OCI-LY7 (cell line): Measurements from ENCODE around the gene RFESD. TPM values are rescaled to one million over a fixed set of nuclear protein-coding genes. Genes with fewer than 3 reads are reported as not detected.

Experiments used
- BruUV-seq: library from RNA; stranded (reverse); fragments of 400-500 nt; replicated peaks from 2 replicates; lab custom pipeline; 2021; lab: Mats Ljungman, UMichigan
- CTCF ChIA-PET: fragments of 300-600 bp; sonication (Branson Sonifier 250); formaldehyde crosslinking; loops from one replicate; lab custom pipeline; 2022; ENCODE audit warnings: antibody characterized with exemption; ENCODE audit not compliant: unreplicated experiment; lab: Charles Lee
- POLR2A ChIA-PET: fragments of 300-600 bp; sonication (Branson Sonifier 250); formaldehyde crosslinking; loops from one replicate; lab custom pipeline; 2022; ENCODE audit warnings: antibody characterized with exemption; lab: Charles Lee
- DNase-seq: peaks from one replicate; pipeline ENCODE4 v3.0.0-alpha.2; 2015; ENCODE audit warnings: low spot score
- H2AFZ ChIP-seq: fragments of 200-600 bp; sonication (generic), shearing (Covaris generic); 2 replicates; pipeline ENCODE4 v1.6.1; 2014; ENCODE audit warnings: mild to moderate bottlenecking, antibody characterized with exemption, low read length, moderate library complexity
- H3K27ac ChIP-seq: fragments of 200-600 bp; sonication (generic); 2 replicates; pipeline ENCODE4 v1.5.1; 2014; ENCODE audit warnings: mixed run types, low read depth, mild to moderate bottlenecking, moderate library complexity, low read length, inconsistent platforms; ENCODE audit not compliant: poor library complexity, severe bottlenecking
- H3K36me3 ChIP-seq: fragments of 200-600 bp; sonication (generic); 2 replicates; pipeline ENCODE4 v1.6.1; 2014; ENCODE audit warnings: mild to moderate bottlenecking, antibody characterized with exemption, low read length, moderate library complexity, mixed read lengths; ENCODE audit not compliant: insufficient read depth
- H3K4me1 ChIP-seq: fragments of 200-600 bp; sonication (generic); 2 replicates; pipeline ENCODE4 v1.5.1; 2014; ENCODE audit warnings: mild to moderate bottlenecking, low read length; ENCODE audit not compliant: insufficient read depth, poor library complexity, severe bottlenecking
- H3K4me2 ChIP-seq: fragments of 200-600 bp; sonication (generic); 2 replicates; pipeline ENCODE4 v1.6.1; 2014; ENCODE audit warnings: mild to moderate bottlenecking, low read length
- H3K4me3 ChIP-seq: fragments of 200-600 bp; sonication (generic); 2 replicates; pipeline ENCODE4 v1.5.1; 2014; ENCODE audit warnings: mild to moderate bottlenecking, low read depth, low read length; ENCODE audit not compliant: poor library complexity, severe bottlenecking
- H3K79me2 ChIP-seq: fragments of 200-600 bp; sonication (generic); 2 replicates; pipeline ENCODE4 v1.6.1; 2016; ENCODE audit warnings: low read depth, mild to moderate bottlenecking, low read length, moderate library complexity, mixed read lengths; ENCODE audit not compliant: insufficient read depth
- H3K9me2 ChIP-seq: fragments of 200-600 bp; sonication (generic); 2 replicates; pipeline ENCODE4 v1.6.1; 2016; ENCODE audit warnings: mild to moderate bottlenecking, low read length, mixed read lengths; ENCODE audit not compliant: insufficient read depth
- H3K9me3 ChIP-seq: fragments of 200-600 bp; sonication (generic); 2 replicates; pipeline ENCODE4 v1.6.1; 2014; ENCODE audit warnings: mild to moderate bottlenecking, mixed run types, low read length, mixed read lengths
- H4K20me1 ChIP-seq: fragments of 200-600 bp; sonication (generic); 2 replicates; pipeline ENCODE4 v1.6.1; 2014; ENCODE audit warnings: mild to moderate bottlenecking, antibody characterized with exemption, low read length, moderate library complexity, mixed read lengths; ENCODE audit not compliant: insufficient read depth
- EZH2phosphoT487 ChIP-seq: fragments of 200-600 bp; sonication (generic); IDR thresholded peaks from 2 replicates; pipeline ENCODE4 v1.6.1; 2018; ENCODE audit warnings: low read depth, borderline replicate concordance, mild to moderate bottlenecking, mixed run types, antibody characterized with exemption, low read length, moderate library complexity, mixed read lengths
- intact Hi-C: fragments of 100-400 bp; cut with micrococcal nuclease; formaldehyde crosslinking; loops from one replicate; pipeline ENCODE4 v1.10.0; 2022; ENCODE audit not compliant: unreplicated experiment
- total RNA-seq, 2 experiments: library from RNA; depleted of rRNA in 1 of 2; stranded (reverse); fragments of >200 nt in 1 of 2; shearing (Covaris generic) in 1 of 2; gene quantifications; 2 replicates each; pipeline ENCODE4 v1.2.3, GENCODE V29; 2014 to 2022
- TF ChIP-seq, protein P1 (sequence below): fragments of 200-600 bp; sonication (generic); conservative IDR thresholded peaks from 2 replicates; pipeline ENCODE4 v1.5.1; 2014; ENCODE audit warnings: mild to moderate bottlenecking, antibody characterized with exemption, low read length, moderate library complexity, mixed read lengths

Gene RFESD
- total RNA-seq, 2 experiments from 2014 or later = 7.6 TPM

DNA sequence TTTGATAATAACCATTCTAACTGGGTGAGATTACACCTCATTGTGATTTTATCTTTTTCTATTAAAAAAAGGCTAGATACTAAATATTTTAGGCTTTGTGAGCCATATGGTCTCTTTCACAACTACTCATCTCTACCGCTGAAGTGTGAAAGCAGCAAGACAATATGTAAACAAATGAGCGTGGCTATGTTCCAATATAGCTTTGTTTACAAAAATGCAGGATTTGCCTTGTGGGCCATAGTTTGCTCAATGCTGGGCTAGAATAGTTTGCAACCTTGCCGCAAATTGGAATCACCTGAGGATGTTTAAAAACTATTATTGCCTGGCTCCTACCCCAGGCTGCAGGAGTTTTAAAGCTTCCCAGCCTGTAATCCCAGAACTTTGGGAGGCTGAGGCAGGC lies 36.9 kb upstream of the RFESD start:
- Histone ChIP-seq H3K27ac (no peak overlapping the region), H2AFZ (no peak overlapping the region), H4K20me1 (no peaks in the 10 kb centered on the region), H3K36me3 (no peaks in the 10 kb centered on the region), H3K4me3 (no peak overlapping the region), H3K9me3 (no peaks in the 10 kb centered on the region), H3K4me1 (no peaks in the 10 kb centered on the region), H3K9me2 (no peaks in the 10 kb centered on the region), H3K79me2 (no peaks in the 10 kb centered on the region), H3K4me2 (no peak overlapping the region)
- ChIA-PET CTCF (no interaction called here), POLR2A (interaction anchor here (0.5 to 1.1 kb wide), 2 partner anchors 13 to 105 kb away, joined by 4 to 8 read pairs; no protein-coding TSS in a partner anchor)
- no peak for TF ChIP-seq EZH2phosphoT487
- TF ChIP-seq, protein P1, sequence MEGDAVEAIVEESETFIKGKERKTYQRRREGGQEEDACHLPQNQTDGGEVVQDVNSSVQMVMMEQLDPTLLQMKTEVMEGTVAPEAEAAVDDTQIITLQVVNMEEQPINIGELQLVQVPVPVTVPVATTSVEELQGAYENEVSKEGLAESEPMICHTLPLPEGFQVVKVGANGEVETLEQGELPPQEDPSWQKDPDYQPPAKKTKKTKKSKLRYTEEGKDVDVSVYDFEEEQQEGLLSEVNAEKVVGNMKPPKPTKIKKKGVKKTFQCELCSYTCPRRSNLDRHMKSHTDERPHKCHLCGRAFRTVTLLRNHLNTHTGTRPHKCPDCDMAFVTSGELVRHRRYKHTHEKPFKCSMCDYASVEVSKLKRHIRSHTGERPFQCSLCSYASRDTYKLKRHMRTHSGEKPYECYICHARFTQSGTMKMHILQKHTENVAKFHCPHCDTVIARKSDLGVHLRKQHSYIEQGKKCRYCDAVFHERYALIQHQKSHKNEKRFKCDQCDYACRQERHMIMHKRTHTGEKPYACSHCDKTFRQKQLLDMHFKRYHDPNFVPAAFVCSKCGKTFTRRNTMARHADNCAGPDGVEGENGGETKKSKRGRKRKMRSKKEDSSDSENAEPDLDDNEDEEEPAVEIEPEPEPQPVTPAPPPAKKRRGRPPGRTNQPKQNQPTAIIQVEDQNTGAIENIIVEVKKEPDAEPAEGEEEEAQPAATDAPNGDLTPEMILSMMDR = no peak
- DNase-seq = no peak
- intact Hi-C loops = no loop called here
- no TSS peak for BruUV-seq

DNA sequence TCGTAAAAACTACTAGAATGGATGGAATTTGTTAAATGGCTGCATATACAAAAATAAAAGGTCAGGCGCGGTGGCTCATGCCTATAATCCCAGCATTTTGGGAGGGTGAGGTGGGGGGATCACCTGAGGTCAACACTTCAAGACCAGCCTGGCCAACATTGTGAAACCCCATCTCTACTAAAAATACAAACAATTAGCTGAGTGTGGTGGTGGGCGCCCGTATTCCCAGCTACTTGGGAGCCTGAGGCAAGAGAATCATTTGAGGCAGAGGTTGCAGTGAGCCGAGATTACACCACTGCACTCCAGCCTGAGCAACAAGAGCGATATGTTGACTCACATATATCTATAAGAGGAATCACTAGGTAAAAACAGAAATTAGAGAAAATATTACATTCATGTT lies 36.0 kb upstream of the RFESD start:
- TF ChIP-seq EZH2phosphoT487 = no peak
- TF ChIP-seq, protein P1 = no peak
- POLR2A ChIA-PET = interaction anchor here (0.7 to 1.1 kb wide), 2 partner anchors 11 to 12 kb away, joined by 8 read pairs; no protein-coding TSS in a partner anchor
- Histone ChIP-seq H4K20me1 (no peaks in the 10 kb centered on the region), H3K79me2 (no peaks in the 10 kb centered on the region), H3K36me3 (no peaks in the 10 kb centered on the region), H3K4me1 (no peaks in the 10 kb centered on the region), H3K4me2 (no peak overlapping the region), H2AFZ (no peak overlapping the region), H3K9me3 (no peaks in the 10 kb centered on the region), H3K4me3 (no peak overlapping the region), H3K9me2 (no peaks in the 10 kb centered on the region), H3K27ac (no peak overlapping the region)
- intact Hi-C loops = no loop called here
- DNase-seq = no peak
- no TSS peak for BruUV-seq
- CTCF ChIA-PET = no interaction called here

DNA sequence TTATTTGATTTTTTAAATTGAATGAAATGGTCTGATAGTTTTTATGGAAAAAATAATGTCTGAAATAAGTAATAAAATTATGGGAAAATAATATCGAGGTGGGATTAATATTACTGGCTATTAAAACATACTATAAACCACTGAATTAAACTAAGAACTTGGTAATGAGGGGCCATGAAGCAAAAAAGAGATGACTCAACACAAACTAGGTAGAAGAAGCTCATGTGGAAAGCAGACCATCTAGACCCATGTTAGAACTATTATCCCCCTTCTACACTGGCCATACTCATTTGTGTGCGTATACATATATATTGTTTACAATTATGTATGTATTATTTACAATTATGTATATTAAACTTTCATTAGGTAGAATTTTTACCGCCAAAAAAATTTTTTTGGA lies 35.2 kb upstream of the RFESD start:
- POLR2A ChIA-PET = interaction anchor here (0.6 kb wide), 1 partner anchor 130 kb away, joined by 6 read pairs; no protein-coding TSS in a partner anchor
- Histone ChIP-seq H3K4me3 (no peak overlapping the region), H3K27ac (no peak overlapping the region), H2AFZ (no peak overlapping the region), H3K9me3 (no peaks in the 10 kb centered on the region), H3K4me1 (no peaks in the 10 kb centered on the region), H3K4me2 (no peak overlapping the region), H3K79me2 (no peaks in the 10 kb centered on the region), H3K36me3 (no peaks in the 10 kb centered on the region), H4K20me1 (no peaks in the 10 kb centered on the region), H3K9me2 (no peaks in the 10 kb centered on the region)
- TF ChIP-seq, protein P1 = no peak
- no peak for TF ChIP-seq EZH2phosphoT487
- BruUV-seq = no TSS peak
- intact Hi-C loops = no loop called here
- DNase-seq = no peak
- CTCF ChIA-PET = no interaction called here
